IPS-NIHi7 (cell line): Measurements from ENCODE around the gene TRIM28.
A peak's percentile ranks its signal among the peaks of the same experiment; 100 is the strongest.

Experiments used
- DNase-seq: peaks from one replicate; pipeline ENCODE4 v3.0.0; 2012; ENCODE audit warnings: mixed read lengths; ENCODE audit errors: extremely low spot score

The TRIM28 gene

DNA sequence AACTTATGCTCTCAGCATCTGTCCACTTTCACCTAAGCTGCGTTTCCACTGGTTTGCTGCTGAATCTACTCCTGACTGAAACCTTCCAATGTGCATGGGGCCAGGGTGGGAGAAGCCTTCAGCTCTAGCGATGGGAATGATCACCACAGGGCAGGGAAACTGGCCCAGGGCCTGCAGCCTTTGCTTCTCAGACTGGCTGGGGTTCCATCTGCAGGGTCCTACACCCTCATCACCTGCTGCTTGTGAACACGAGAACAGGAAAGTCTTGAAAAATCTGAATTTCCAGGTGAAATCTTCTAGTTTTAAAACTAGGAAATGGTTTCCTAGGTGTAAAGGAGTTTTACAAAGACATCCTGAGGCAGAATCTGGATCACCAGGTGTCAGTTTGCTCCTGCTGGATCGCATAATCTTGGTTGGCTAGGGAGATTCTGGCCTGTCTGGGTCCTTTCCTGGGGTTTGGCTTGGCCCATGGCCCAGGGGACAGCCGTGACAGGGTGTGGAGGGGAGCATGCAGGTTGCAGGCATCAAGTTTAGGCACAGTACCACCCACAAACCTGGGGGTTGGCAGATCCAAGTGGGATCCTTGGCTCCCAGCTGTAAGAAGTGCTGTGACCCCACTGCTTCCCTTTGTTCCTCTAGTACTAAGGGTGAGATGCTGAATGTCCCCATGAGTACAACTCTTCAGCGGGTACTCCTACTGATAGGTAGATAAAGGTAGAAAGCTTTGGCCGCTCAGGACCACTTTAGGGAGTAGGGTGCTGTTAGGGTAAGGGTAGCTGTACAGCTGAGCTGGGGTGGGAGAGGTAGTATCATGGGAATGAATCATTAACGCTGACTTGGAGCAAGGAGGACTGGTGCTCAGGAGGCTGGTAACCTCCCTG lies 16.4 kb downstream of the TRIM28 start:
- no peak for DNase-seq

DNA sequence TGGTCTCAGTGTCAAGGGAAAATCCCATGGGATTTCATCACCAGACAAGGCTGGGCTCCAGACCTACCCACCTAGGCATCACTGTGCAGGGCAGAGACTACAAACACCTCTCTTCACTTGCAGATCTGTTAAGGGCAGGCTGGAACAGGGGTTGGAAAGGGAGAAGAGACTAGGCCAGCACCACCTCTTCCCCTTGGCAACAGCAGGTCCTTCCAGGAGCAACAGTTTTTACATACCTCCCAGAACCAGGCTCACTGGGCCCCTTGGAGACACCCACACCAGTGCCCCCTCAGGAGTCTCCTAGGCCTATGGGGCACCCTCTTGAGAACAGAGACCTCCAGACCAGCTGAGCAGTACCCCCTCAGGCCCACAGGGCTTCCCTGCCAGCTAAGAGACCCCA lies 17.1 kb downstream of the TRIM28 start:
- DNase-seq: no peak

DNA sequence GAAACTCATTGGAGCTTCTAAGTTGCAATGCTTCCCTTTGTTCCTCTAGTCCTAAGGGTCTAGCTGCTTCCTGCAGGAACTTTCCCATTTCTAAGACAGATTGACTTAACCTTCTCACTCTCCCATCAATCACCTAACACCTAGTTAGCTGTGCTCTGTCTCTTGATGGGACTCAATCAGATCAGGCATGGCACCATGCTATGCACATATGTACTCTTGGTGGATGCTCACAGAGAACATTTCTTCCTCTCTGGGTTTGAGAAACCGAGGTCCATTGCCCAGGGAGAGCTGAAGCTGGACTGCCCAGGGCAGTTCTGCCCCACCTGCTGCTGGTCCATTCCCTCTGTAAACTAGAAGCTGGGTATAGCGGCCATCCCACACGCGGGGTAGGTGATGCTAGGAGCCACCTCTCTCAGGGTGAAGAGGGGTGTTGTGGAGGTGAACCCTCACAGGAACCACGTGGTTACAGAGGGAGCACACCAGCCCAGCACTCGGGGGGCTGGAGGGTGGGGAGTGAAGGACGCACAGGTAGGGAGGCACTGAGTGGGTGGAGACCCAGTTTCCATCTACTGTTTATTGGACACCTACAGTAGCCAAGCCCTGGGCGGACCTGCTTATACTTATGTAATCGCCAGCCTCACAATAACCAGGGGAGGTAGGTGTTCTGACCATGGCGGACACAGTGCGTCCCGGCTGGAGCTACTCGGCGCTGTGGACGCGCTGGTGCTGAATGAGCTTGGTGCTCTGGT lies 17.7 kb downstream of the TRIM28 start:
- no peak for DNase-seq

DNA sequence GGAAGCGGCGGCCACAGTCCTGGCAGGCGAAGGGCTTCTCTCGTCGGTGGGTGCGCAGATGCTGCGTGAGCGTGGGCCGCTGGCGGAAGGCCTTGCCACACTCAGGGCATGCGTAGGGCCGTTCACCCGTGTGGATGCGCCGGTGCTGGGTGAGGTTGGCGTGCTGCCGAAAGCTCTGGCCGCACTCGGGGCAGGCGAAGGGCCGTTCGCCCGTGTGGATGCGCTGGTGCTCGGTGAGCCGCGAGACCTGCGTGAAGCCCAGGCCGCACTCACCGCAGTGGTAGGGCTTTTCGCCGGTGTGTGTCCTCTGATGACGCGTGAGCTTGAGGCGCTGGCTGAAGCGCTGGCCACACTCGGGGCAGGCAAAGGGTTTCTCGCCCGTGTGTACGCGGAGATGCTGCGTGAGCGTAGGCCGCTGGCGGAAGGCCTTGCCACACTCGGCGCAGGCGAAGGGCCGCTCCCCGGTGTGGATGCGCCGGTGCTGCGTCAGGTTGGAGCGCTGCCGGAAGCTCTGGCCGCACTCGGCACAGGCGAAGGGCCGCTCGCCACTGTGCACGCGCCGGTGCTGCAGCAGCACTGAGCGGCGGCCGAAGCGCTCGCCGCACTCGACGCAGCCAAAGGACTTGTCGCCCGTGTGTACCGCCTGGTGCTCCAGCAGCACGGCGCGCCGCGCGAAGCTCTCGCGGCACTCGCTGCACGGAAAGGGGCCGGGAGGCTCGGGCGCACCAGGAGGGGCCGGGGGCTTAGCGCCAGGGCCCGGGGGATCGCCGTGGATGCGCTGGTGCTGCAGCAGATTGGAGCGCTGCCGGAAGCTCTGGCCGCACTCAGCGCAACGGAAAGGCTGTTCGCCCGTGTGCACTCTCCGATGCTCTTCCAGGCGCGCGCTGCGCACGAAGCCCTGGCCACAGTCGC lies 18.5 kb downstream of the TRIM28 start:
- DNase-seq: no peak

DNA sequence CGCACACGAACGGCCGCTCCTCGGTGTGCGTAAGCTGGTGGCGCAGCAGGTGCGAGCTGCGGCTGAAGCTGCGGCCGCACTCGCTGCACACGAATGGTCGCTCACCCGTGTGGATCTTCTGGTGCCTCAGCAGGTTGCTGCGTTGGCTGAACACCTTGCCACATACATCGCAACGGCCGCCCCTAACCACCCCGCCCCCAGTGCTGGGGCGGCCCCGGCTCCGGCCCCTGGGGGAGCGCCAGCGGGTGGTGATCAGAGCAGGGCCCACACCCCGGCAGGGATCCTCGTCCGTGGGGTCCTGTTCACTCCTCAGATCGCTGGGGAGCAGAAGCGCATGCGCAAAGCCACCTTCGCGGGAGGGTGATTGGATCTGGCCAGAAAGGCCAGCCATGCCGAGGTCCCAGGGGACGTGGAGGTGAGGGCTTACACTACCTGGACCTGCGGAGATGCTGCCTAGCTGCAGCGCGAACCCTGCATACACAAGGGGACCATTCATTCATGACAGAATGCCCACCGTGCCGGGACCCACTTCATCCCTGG lies 19.2 kb downstream of the TRIM28 start:
- DNase-seq: peak; percentile 20

DNA sequence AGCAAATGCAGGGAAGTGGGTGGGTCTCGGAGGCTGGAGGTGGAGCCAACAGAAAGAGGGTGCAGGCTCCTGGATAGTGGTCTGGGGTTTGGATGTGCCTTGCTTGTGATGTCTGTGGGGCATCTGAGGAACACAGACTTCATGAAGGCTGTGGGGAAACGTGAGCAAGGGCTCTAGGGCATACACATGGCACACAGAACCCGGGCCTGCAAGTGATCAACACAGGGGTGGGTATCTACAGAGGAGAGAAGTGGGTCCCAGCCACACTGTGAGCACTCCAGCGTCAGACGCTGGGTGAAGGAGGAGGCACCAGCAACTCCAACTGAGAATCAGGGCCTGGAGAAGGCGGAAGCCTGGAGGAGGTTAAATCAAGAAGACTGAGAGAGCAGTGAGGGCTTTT lies 20.0 kb downstream of the TRIM28 start:
- no peak for DNase-seq

DNA sequence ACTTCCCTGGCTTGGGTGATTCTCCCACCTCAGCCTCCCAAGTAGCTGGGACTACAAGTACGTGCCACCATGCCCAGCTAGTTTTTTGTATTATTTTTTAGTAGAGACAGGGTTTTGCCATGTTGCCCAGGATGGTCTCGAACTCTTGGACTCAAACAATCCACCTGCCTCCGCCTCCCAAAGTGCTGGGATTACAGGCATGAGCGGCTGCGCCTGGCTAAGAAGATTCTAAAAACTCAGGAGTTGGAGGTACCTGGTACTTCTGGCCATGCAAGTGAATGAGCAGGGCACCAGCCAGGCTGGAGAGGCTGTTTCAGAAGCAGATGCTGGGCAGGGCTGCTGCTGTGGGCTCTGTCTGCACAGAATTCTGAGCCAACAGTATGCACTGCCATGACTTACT lies 23.1 kb downstream of the TRIM28 start:
- no peak for DNase-seq

DNA sequence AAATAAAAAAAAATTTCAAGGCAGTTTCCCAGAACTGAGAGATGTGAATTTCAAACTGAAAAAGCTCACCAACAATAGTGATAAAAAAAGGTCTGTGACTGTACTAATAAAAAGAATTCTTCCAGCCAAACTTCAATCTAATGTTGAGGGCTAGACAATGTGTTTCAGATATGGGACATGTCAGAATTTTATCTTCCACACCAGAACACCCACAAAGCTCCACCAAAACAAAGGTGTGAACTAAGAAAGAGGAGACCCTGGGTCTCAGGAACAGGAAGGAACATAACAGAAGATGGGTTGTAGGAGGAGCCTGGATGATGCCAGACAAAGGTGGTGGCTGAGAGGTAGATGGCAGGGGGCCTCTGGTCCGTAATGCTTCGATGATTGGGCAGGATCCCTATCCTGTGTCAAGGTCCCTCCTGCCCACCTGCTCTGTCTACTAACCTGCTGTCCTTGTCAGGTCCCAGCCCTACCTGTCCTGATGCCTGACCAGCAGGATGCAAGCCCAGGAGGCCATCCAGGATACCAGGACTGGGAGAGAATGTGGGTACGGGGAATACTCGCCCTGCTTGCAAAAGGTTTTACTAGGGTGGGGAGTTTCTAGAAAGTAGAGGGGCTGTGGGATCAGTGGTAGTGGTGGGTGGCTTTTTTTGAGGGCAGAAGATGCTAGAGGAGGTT lies 24.7 kb downstream of the TRIM28 start:
- no peak for DNase-seq

DNA sequence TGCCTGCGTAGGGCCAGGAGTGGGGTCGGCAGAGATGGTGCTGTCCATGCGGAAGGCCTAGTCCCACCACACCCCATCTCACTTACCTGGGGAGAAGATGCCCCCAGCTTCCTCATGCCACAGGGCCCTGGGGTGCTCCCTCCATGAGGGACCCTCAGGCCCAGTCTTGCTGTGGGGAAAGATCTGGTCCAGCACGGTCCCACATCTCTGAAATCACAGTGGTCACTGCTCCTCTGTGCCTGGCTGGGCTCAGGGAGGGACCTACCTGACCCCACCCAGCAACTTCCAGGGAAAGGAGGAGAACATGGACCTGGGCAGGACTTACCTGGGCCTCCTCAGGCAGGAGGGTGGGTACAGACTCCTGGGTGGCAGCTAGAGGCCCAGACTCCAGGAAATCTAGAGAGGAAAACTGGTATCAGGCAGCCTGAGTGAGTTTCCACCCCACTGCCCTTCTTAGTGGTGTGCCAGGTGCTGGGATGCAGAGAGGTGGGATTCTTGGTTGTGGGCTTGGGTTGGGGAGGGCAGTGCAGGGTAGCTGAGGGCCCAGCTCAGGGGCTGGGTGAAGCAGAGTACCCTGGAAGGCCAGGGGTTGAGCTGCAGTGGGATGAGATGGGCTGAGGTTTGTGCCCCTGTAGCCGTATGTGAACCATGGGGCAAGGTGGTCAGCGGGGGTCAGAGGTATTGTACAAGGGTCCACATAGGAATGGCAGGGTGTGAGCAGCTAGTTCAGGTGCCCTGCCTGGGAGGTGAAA lies 25.5 kb downstream of the TRIM28 start:
- no peak for DNase-seq

DNA sequence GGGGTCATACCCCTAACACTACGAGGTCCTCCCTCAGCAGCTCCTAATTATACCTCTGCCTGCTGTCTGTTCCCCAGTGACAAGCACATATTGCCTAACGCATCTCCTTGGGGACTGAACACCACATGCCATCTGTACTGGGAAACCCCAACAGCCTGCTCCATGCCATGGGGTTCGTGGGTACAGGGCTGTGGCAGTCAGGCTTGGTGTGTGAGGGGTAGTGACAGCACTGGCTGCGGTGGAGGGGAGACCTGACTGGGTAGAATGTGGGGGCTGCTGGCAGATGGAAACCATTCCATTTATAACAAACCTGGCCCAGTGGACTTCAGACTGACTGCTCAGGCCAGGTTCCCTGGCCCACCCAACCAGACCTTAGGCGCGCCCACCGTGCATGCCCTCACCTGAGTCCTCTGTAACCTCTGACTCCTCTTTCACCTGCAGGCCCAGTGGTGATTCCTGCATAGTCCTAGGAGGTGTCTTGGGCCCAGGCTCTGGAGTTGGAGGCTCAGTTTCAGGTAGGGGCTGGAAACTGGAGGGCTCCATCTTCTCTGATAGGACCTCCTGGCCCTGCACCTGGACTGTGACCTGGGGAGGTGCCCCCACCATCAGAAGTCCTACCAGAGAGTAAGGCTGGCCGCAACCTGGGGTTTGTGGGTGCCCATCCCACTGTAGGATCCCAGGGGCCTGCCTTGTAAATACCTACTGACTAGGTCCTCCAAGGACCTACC lies 26.2 kb downstream of the TRIM28 start:
- no peak for DNase-seq

DNA sequence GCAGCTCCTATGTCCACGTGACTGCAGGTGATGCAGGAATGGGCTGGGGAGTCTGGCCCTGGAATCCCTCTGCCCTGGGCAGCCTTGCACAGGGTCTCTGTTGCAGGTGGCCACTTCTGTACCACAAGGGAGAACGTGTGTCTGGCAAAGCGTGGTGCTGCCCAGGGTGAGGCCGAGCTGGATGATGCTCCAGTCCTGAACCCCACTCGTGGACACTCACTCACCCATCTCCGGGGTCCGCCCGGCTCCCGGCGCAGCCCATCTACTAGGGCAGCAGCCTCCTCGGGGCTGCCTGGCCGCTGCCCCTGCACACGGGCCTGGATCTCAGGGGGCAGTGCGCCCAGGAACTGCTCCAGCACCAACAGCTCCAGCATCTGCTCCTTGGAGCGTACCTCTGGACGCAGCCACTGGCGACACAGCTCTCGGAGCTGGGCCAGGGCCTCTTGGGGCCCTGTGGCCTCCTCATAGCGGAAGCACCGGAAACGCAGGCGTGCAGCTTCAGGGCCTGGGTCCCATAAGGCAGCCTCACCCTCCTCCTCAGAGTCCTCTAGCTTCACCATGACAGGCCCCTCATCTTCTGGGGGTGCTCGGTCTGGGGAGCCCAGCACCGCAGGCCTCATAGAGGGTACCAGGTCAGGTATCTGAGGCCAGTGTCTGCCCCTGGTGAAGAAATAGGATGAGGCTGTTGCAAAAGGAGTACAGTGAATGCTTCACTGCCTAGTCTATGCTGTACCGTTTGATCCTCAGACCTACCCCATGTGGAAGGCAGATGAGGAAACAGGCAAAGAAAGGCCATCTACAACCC lies 27.1 kb downstream of the TRIM28 start:
- DNase-seq: no peak

DNA sequence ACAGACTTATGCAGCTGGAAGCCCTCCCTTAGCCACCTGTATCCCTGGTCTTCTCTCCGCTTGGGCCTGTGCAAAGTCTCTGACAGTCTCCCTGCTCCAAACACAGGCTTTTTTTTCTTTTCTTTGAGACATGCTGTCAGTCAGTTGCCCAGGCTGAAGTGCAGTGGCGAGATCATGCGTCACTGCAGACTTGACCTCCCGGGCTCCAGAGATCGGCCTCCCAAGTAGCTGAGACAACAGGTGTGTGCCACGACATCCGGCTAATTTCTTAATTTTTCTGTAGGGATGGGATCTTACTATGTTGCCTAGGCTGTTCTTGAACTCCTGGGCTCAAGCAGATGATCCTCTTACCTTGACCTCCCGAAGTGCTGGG lies 27.7 kb downstream of the TRIM28 start:
- no peak for DNase-seq

DNA sequence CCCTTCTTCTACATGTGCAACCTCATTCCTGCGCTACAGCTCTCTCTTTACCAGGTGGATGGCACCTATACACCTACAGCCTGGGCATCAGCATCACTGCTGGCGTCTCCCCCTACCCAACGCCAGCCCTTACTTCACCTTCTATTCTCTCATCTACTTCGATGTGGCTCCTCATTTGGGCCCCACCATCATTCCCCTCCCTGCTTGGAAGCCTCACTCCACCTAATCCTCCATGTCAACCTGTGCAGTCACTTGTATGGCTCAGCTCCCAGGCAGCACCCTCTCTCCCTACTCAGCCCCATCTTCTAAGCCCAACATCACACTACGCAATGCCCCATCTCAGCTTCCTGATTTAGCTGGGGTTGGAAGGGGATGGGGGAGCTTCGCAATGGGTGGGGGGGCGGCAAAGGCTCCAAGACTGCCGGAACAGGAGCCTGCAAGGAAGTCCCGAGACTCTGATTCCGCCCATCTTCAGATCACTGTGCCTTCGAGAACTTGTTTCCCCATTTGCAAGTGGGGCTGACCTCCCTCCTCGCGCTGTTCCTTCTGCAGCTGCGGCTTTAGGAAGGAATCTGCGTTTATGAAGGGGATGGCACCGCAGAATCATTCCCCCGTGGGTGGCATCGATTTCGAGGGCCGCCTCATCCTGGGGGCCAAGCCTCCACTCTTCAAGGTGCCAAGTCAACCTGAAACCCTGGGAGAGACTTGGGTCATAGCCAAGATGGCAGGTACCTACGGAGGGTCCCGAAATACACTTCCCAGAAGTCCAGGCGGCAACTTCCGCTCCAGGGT lies 28.4 kb downstream of the TRIM28 start:
- DNase-seq: no peak

DNA sequence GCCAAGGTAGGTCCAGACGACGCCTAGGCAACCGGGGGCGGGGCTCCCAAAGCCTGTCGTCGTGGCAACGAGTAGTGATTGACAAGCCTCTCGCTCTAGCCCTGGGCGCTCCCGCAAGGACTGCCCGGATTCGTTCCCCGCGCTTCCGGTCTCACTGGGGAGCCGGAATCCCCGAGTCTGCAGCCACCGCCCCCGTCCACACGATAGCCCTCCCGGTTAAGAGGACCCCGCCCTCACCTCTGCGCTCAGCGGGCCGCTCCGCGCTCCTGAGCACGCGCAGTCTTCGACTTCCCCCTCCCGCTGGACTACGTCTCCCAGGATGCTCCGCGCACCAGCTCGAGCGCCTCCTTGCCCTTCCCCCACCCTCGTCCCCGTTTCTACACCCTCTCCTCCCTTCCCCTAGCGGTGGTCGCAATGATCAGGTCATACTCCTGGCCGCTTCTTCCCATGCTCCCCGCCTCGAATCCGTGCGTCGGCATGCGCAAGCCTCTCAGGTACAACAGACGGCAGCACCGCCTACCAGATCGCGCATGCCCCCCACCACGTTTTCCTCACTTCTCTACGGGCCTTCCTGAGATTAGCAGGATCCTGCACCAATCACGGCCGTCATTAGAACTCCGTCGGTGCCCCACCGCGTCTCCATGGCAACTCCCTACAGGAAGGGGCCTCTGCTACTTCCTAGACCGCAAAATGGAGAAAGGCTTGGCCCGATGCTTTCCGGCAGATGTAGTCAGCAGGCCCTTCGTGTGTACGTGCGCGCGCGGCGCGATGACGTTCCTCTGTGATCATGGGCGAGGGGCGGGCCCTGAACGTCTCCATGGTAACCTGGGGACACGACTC lies 29.2 kb downstream of the TRIM28 start, which contains the start of gene MZF1:
MZF1 (minus strand) TSS at position 518 of the 840 bp plus-strand sequence. CDS start 1,946 bp downstream, outside the sequence.
- peak; percentile 93 for DNase-seq

DNA sequence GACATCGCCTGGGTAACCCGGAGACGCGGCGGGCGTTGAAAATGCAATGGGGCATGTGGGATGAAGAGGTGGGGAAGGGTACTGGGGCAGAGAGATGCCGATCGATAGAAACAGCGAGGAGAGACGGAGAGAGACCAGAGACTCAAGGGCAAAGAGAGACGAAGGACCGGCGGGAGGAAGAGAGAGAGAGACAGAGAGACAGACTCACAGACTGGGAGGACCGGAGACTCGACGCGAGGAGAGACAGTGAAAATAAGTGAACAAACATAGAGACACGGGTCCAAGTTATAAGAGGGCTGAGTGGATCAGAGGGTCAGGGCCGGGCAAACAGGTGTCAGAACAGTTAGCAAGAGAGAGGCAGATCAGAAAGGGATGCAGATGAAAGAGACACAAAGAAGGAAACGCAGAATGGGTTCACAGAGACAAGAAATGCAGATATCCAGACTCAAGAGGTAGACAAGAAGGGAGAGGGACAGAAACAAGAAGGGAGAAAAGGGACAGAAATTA lies 29.8 kb downstream of the TRIM28 start:
- DNase-seq: no peak

DNA sequence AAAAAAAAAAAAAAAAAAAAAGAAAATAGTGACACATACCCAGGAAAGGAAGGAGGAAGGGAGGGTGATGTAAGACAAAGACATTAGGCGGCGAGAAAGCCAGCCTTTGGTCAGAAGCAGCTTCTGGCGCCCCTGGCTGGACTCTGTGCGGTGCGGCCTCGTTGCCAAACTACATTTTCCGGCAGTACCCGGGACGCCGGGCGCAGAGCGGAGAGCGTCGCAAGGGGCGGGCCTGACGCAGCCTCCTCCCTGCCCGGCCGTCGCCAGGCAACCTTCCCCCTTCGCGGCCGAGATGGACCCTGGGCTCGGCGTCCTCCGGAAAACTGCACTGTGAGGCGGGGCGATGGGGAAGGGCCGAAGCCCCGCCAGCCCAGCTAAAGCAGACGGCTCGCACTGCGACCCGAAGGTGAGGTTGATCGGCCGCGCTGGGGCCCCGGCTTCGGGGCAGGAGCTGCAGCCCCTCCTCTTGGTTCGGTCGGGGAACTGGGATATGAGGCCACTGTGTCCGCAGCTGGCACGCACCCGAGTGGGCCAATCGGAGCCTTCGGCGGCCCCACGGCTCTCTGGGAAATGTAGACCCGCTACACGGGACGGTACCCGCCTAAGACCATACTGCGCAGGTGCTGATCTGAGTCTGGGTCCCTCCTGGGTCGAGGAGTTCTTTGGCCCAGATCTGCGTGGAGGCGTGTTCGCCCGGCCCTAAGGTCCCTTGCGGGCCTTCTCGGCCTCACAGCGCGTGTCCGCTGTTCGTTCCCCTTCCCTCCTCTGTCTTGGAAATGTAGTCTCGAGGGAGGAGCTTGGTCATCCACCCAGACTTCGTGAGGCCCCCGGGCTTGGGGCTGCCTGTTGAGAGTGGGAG lies 31.5 kb downstream of the TRIM28 start:
- peak; percentile 87 for DNase-seq
